Measurements from ENCODE around the gene COASY.

DNA sequence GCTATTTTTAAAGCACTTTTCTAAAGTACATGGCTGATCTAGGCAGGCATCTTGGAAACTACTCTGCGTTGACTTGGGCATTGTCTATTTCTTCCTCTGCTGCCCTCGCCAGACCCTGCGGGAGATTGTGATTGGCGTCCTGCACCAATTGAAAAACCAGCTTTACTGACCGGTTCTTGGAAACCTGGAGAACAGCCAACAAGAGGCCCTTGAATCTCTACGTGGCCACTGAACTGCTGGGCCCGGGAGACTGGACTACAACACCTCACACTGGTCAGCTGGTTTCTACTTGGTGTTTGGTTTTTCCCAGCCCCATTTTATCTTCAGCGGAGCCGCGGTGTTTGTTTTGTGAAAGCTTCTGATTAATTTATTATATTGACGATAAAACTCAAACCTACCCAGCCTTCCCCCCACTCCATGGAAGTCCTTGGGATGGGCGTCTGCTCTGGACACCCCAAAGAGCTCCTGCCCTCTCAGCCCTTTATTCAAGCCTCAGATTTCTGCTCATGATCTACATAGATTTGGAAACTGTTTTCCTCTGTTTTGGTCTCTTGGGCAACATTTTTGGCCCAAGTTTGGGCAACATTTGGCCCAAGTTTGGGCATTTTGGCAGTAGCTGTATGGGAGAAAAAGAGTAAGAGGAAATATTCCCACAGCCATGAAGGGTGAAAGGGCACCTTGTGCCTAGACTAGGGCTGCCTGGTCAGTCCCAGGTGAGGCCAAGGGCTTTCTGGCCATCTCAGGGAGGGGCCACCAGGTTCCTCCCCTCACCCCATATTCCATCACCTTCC is 9.7 kb downstream of the COASY start:
- no peak for TF ChIP-seq POLR2A (IDR thresholded peaks at IDR 0.05)
- TF ChIP-seq, protein P1, sequence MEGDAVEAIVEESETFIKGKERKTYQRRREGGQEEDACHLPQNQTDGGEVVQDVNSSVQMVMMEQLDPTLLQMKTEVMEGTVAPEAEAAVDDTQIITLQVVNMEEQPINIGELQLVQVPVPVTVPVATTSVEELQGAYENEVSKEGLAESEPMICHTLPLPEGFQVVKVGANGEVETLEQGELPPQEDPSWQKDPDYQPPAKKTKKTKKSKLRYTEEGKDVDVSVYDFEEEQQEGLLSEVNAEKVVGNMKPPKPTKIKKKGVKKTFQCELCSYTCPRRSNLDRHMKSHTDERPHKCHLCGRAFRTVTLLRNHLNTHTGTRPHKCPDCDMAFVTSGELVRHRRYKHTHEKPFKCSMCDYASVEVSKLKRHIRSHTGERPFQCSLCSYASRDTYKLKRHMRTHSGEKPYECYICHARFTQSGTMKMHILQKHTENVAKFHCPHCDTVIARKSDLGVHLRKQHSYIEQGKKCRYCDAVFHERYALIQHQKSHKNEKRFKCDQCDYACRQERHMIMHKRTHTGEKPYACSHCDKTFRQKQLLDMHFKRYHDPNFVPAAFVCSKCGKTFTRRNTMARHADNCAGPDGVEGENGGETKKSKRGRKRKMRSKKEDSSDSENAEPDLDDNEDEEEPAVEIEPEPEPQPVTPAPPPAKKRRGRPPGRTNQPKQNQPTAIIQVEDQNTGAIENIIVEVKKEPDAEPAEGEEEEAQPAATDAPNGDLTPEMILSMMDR (IDR thresholded peaks at IDR 0.05), result no peak
